NCI-H2029 treated with DMSO at 0.1 percent for 48 hours (cell line): ENCODE results near the gene ACAT2.
"Not testable (repeated sequence)": the region's sequence is repeated elsewhere in the genome, so short reads cannot be mapped to it uniquely, and the experiment has no call there.

Experiments
- DNase-seq: peaks from one replicate; lab custom pipeline; 2025; lab: John Stamatoyannopoulos, UW

ACAT2 gene

GRCh38 chr6:159730332-159730676, 31.5 kb upstream of the ACAT2 start:
- no peak for DNase-seq

DNA sequence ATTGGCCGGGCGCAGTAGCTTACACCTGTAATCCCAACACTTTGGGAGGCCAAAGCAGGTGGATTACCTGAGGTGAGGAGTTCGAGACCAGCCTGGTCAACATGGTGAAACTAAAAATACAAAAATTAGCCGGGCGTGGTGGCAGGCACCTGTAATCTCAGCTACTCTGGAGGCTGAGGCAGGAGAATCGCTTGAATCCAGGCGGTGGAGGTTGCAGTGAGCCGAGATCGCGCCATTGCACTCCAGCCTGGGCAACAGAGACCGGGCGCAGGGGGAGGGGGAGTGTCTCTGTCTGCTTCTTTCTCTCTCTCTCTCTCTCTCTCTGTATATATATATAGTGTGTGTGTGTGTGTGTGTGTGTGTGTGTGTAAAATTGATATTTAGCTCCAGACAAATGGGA, 29.3 kb upstream of the ACAT2 start:
- DNase-seq = not testable (repeated sequence)

- DNase-seq = not testable (repeated sequence)
Measured at GRCh38 chr6:159733395-159733794, 28.4 kb upstream of the ACAT2 start.

- no peak for DNase-seq
Measured at GRCh38 chr6:159736908-159737307, 24.9 kb upstream of the ACAT2 start.

GRCh38 chr6:159739341-159739740, 22.5 kb upstream of the ACAT2 start:
- no peak for DNase-seq

DNA sequence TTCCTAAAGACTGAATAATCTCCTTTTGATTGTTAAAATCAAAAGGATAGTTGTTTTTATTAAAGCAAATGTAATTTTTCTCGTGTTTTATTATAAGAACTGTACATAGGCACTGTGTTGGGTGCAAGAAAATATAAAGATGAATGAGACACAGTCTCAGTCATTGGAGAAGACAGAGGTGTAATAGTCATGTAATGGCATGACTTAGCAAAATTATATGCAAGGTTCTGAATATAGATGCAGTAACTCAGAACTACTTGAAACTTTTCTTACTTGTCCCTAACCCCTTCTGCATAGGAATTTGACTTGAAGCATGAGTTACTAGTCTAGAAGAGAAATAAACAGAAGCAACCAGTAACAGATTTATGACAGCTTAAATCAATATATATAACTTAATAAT, 19.7 kb upstream of the ACAT2 start:
- DNase-seq = no peak

DNA sequence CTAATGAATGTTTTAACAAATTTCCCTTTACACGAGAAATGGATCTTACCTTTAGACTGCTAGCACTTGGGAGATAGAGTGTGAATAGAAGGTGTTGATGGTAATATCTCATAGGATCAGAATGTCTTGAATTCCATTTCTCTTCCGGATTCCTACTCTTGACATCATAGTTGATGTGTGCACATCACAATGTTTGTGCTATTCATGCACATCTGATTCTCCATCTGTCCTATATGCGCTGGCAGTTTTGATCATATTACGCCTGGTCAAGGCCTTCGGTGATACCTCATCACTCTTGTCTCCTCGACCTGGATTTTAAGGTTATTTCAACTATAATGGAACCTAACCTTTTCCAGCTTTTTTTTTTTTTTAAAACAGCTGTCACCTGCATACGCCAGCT, 16.8 kb upstream of the ACAT2 start:
- no peak for DNase-seq

- DNase-seq = no peak
Measured at GRCh38 chr6:159746759-159747158, 15.1 kb upstream of the ACAT2 start.

- not testable (repeated sequence) for DNase-seq
Measured at GRCh38 chr6:159748127-159748526, 13.7 kb upstream of the ACAT2 start.

- DNase-seq = no peak
Measured at GRCh38 chr6:159751448-159751847, 10.4 kb upstream of the ACAT2 start.

- no peak for DNase-seq
Measured at GRCh38 chr6:159753081-159753872, 8.6 kb upstream of the ACAT2 start.

DNA sequence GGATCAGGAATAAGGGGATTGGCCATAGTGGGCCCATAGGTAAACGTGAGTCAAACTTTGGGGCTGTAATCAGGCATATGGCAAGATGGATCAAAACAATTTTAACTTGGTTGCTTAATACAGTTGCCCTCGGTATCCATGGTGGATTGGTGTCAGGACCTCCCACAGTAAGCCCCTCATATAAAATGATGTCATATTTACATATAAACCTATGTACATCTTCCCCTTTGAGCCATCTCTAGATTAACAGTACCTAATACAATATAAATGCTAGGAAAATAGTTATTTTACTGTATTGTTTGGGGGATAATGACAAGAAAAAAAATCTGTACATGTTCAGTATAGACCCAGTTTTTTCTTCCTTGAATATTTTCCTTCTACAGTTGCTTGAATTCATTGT, 7.4 kb upstream of the ACAT2 start:
- no peak for DNase-seq

DNA sequence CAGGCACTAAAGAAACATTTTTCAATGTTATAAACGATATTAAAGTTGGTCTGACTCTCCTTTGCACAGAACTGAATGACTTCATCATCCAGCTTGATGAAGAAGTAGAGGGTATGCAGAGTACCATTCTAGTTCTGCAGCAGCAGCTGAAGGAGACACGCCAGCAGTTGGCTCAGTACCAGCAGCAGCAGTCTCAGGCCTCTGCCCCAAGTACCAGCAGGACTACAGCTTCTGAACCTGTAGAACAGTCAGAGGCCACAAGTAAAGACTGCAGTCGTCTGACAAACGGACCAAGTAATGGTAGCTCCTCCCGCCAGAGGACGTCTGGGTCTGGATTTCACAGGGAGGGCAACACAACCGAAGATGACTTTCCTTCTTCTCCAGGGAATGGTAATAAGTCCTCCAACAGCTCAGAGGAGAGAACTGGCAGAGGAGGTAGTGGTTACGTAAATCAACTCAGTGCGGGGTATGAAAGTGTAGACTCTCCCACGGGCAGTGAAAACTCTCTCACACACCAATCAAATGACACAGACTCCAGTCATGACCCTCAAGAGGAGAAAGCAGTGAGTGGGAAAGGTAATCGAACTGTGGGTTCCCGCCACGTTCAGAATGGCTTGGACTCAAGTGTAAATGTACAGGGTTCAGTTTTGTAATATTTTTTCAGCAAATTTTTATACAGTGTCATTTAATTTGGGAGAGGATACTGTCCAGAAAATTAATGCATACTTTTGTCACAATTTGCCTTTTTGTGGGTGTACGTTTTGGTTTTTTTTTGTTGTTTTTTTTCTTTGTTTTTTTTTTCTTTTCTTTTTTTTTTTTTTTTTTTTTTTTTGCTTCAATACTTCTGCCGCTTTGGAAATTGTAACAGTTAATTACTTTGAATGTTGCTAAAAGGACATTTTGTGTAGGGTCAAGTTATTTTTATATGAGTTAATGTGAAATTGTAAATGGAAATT, 6.6 kb upstream of the ACAT2 start:
- DNase-seq = no peak

DNA sequence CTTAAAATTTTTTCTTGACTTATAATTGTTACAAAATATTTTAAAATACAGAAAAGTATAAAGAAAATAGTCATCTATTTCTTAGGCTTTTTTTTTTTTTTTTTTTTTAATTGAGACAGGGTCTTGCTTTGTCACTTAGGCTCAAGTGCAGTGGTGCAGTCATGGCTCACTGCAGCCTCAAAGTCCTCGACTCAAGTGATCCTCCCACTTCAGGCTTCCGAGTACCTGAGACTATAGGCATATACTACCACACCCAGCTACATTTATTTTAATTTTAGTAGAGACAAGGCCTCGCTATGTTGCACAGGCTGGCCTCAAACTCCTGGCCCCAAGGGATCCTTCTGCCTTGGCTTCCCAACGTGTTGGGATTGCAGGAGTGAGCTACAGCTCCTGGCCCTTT, 5.3 kb upstream of the ACAT2 start:
- DNase-seq = no peak

- DNase-seq = no peak
Measured at GRCh38 chr6:159758031-159759001, 3.5 kb upstream of the ACAT2 start.

DNA sequence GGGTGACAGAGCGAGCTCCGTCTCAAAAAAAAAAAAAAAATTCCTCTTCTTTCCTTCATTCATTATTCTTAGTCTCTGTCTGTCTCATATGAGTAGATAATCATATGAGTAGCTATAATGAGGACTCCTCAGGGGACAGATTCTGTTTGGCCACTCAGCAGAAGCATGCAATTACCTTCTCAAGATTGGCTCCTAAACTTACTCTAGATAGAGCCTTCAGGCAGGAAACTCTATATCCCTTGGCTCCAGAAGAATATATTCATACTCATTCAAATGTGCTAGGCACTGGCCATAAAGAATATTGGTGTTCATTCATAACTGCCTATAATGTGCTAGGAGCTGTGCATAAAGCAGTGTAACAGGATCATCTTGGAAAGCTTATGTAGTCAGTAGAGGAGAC, 2.2 kb upstream of the ACAT2 start:
- no peak for DNase-seq

GRCh38 chr6:159760602-159761057, 1.2 kb upstream of the ACAT2 start:
- no peak for DNase-seq

- no peak for DNase-seq
Measured at GRCh38 chr6:159761129-159761872, 544 bp upstream of the ACAT2 start.

DNA sequence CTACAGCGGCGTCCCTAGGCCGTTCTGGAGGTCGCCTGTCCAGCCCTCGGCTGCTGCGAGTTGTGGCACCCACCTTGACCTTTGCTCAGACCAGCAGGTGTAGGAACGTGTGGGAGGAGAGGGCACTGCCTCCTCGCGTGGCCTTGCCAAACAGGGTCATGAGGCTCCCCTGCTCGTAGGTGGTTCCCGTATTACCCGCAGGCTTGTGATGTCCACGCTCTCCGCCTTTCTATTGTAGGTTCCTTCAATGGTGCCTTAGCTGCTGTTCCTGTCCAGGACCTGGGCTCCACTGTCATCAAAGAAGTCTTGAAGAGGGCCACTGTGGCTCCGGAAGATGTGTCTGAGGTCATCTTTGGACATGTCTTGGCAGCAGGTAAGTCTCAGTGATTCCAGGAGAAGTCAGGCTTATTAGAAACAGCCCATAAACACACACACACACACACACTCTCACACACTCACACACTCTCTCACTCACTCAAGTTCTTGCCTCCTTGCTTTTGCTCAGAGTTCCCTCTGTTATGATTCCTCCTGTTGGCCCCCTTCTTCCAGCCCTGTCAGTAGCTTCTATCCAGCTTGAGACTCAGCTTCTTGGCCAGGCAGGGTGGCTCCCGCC, 942 bp downstream of the ACAT2 start:
- no peak for DNase-seq

- no peak for DNase-seq
Measured at GRCh38 chr6:159766906-159767305, 5.1 kb downstream of the ACAT2 start.

- no peak for DNase-seq
Measured at GRCh38 chr6:159769470-159769869, 7.6 kb downstream of the ACAT2 start.
